ENCODE measurements around the gene ATG14.

- TF ChIP-seq POLR2AphosphoS5 (IDR thresholded peaks at IDR 0.05; ENCODE audit: low read depth, low read length) (no peak), EP300 (IDR thresholded peaks at IDR 0.05; ENCODE audit: borderline replicate concordance in 1 of 2, low read depth in 1 of 2, low read length in 1 of 2) (no peak), CTCF (IDR thresholded peaks at IDR 0.05) (no peak), YY1 (IDR thresholded peaks at IDR 0.05; ENCODE audit: low read depth) (no peak), TAF1 (IDR thresholded peaks at IDR 0.05; ENCODE audit: borderline replicate concordance, low read depth, low read length) (no peak), FOXJ3 (CRISPR knock-in tag; IDR thresholded peaks at IDR 0.05) (no peak), RCOR1 (IDR thresholded peaks at IDR 0.05; ENCODE audit: low read length) (no peak)
These were observed 1.0 kb upstream of the ATG14 start for GRCh38 chr14:55412676-55413075.

All from SK-N-SH (cell line).